HG02870 (cell line): Measurements from ENCODE around the gene OR9G1.
"Not testable (repeated sequence)": the region's sequence is repeated elsewhere in the genome, so short reads cannot be mapped to it uniquely, and the experiment has no call there.

ENCODE experiments used
- ATAC-seq: cut with Tn5 transposase; IDR thresholded peaks from one replicate; pipeline ENCODE4 v1.9.1; 2021; ENCODE audit warnings: mild to moderate bottlenecking, moderate library complexity; ENCODE audit not compliant: unreplicated experiment

Gene OR9G1

GRCh38 chr11:56698795-56699194 is at the start of gene OR9G1:
OR9G1 (plus strand) TSS chr11:56699095; CDS start chr11:56700388, 1,293 bp downstream.
- ATAC-seq: no peak

- ATAC-seq: no peak
Observed at GRCh38 chr11:56659755-56660154, 39.1 kb upstream of the OR9G1 start.

- no peak for ATAC-seq
Observed at GRCh38 chr11:56663386-56663785, 35.5 kb upstream of the OR9G1 start, which contains the start of gene OR5AR1. OR5AR1 (plus strand) TSS chr11:56663686; CDS start chr11:56663686, 0 bp downstream.

GRCh38 chr11:56670984-56671383 is 27.9 kb upstream of the OR9G1 start:
- no peak for ATAC-seq

GRCh38 chr11:56688554-56689100 is 10.3 kb upstream of the OR9G1 start:
- ATAC-seq: no peak

- not testable (repeated sequence) for ATAC-seq
Observed at GRCh38 chr11:56691179-56691578, 7.7 kb upstream of the OR9G1 start.

- ATAC-seq: no peak
Observed at GRCh38 chr11:56693428-56693827, 5.5 kb upstream of the OR9G1 start.

- ATAC-seq: no peak
Observed at GRCh38 chr11:56700242-56700913, 1.5 kb downstream of the OR9G1 start.

- no peak for ATAC-seq
Observed at GRCh38 chr11:56700914-56701485, 2.1 kb downstream of the OR9G1 start.

GRCh38 chr11:56705784-56706396 is 7.0 kb downstream of the OR9G1 start:
- no peak for ATAC-seq

GRCh38 chr11:56706486-56706885 is 7.6 kb downstream of the OR9G1 start:
- ATAC-seq: no peak

- ATAC-seq: no peak
Observed at GRCh38 chr11:56714206-56714605, 15.3 kb downstream of the OR9G1 start.

GRCh38 chr11:56716379-56716854 is 17.5 kb downstream of the OR9G1 start:
- ATAC-seq: no peak

GRCh38 chr11:56720513-56720912 is 21.6 kb downstream of the OR9G1 start:
- ATAC-seq: no peak

GRCh38 chr11:56740107-56740506 is 41.2 kb downstream of the OR9G1 start:
- ATAC-seq: no peak

- no peak for ATAC-seq
Observed at GRCh38 chr11:56740886-56741285, 42.0 kb downstream of the OR9G1 start.

GRCh38 chr11:56748597-56748996 is 49.7 kb downstream of the OR9G1 start, which contains the start of gene OR9G4:
OR9G4 (minus strand) TSS chr11:56748697; CDS start chr11:56743766, 4,931 bp downstream.
- ATAC-seq: no peak

GRCh38 chr11:56750190-56750589 is 51.3 kb downstream of the OR9G1 start:
- no peak for ATAC-seq

GRCh38 chr11:56751480-56751879 is 52.6 kb downstream of the OR9G1 start:
- ATAC-seq: no peak
